GM12878 (cell line): Measurements from ENCODE around the gene RDM1. TPM values are rescaled to one million over a fixed set of nuclear protein-coding genes. Genes with fewer than 3 reads are reported as not detected.

ENCODE experiments used
- ATAC-seq: fragments of 200-7000 bp; cut with Tn5 transposase; 3 replicates; pipeline ENCODE4 v1.9.1; 2020; ENCODE audit warnings: mild to moderate bottlenecking, moderate library complexity
- BruUV-seq: library from RNA; stranded (reverse); fragments of 400-500 nt; replicated peaks from 2 replicates; lab custom pipeline; 2021; lab: Mats Ljungman, UMichigan
- CTCF ChIA-PET: fragments of 300-600 bp; sonication (Branson Sonifier 250); formaldehyde crosslinking; extraction: SDS; loops from one replicate; lab custom pipeline; 2021; ENCODE audit warnings: inconsistent platforms; lab: Yijun Ruan, JAX
- POLR2A ChIA-PET: fragments of 350-600 bp; formaldehyde crosslinking; extraction: SDS; loops from one replicate; lab custom pipeline; 2021; ENCODE audit warnings: inconsistent platforms; lab: Charles Lee
- RAD21 ChIA-PET: fragments of 300-600 bp; sonication (Branson Sonifier 250); formaldehyde crosslinking; loops from one replicate; lab custom pipeline; 2023; ENCODE audit warnings: antibody characterized with exemption; ENCODE audit not compliant: unreplicated experiment; lab: Charles Lee
- SMC1A ChIA-PET: fragments of 300-600 bp; sonication (Branson Sonifier 250); formaldehyde crosslinking; loops from one replicate; lab custom pipeline; 2023; ENCODE audit not compliant: unreplicated experiment, uncharacterized antibody; lab: Charles Lee
- DNase-seq: peaks from one replicate; pipeline ENCODE4 v3.0.0-alpha.2; 2011; ENCODE audit warnings: low read depth, low spot score
- FAIRE-seq: peaks from 3 replicates; lab custom pipeline; 2011; peaks lifted over from hg19 to GRCh38; lab: Jason Lieb, UNC
- H2AFZ ChIP-seq: 2 replicates; pipeline ENCODE4 v1.6.0; 2011; ENCODE audit warnings: low read depth, low read length, control low read depth; ENCODE audit not compliant: control insufficient read depth
- H3K27ac ChIP-seq: 2 replicates; pipeline ENCODE4 v1.5.1; 2011; ENCODE audit warnings: control low read depth; ENCODE audit not compliant: control insufficient read depth, insufficient read depth
- H3K27me3 ChIP-seq, 2 experiments: replicated peaks in 1 of 2; 2 replicates each; pipeline versions ENCODE4 v1.6.0 to v1.6.1; 2011; ENCODE audit warnings: low read length in 1 of 2; ENCODE audit not compliant: control insufficient read depth in 2 of 2, insufficient read depth in 2 of 2
- H3K36me3 ChIP-seq, 2 experiments: 2 replicates each; pipeline ENCODE4 v1.5.1; 2011; ENCODE audit warnings: low read length in 1 of 2; ENCODE audit not compliant: control insufficient read depth in 2 of 2, insufficient read depth in 2 of 2
- H3K4me1 ChIP-seq: 2 replicates; pipeline ENCODE4 v1.6.1; 2011; ENCODE audit warnings: mild to moderate bottlenecking, low read length, moderate library complexity, mixed read lengths; ENCODE audit not compliant: control insufficient read depth, insufficient read depth
- H3K4me2 ChIP-seq: 2 replicates; pipeline ENCODE4 v1.6.0; 2011; ENCODE audit warnings: control low read depth; ENCODE audit not compliant: control insufficient read depth, insufficient read depth
- H3K4me3 ChIP-seq: fragments of 200-600 bp; sonication (generic); 2 replicates; pipeline ENCODE4 v1.5.1; 2016
- H3K79me2 ChIP-seq: 2 replicates; pipeline ENCODE4 v1.6.0; 2011; ENCODE audit warnings: low read length; ENCODE audit not compliant: control insufficient read depth, insufficient read depth
- H3K9ac ChIP-seq: 2 replicates; pipeline ENCODE4 v1.8.0; 2011; ENCODE audit warnings: low read length, control low read depth, mixed read lengths; ENCODE audit not compliant: control insufficient read depth, insufficient read depth
- H3K9me3 ChIP-seq: replicated peaks from 3 replicates; pipeline ENCODE4 v1.5.1; 2011; ENCODE audit warnings: mild to moderate bottlenecking, low read length; ENCODE audit not compliant: control insufficient read depth, insufficient read depth
- H4K20me1 ChIP-seq: 2 replicates; pipeline ENCODE4 v1.6.0; 2011; ENCODE audit not compliant: control insufficient read depth, insufficient read depth
- E4F1 ChIP-seq: fragments of 450-650 bp; IDR thresholded peaks from 2 replicates; pipeline ENCODE4 v1.6.1; 2018; ENCODE audit warnings: borderline replicate concordance, mild to moderate bottlenecking; ENCODE audit not compliant: partially characterized antibody
- EZH2 ChIP-seq: IDR thresholded peaks from 2 replicates; pipeline ENCODE4 v1.6.1; 2012; ENCODE audit warnings: low read depth, mild to moderate bottlenecking, control low read depth, inconsistent platforms, low read length, borderline replicate concordance; ENCODE audit not compliant: control insufficient read depth
- FOS ChIP-seq: IDR thresholded peaks from 3 replicates; pipeline ENCODE4 v1.6.1; 2011; ENCODE audit warnings: borderline replicate concordance; ENCODE audit not compliant: insufficient read length; ENCODE audit errors: extremely low read depth
- GATAD2B ChIP-seq: fragments of 450-650 bp; conservative IDR thresholded peaks from 2 replicates; pipeline ENCODE4 v1.6.1; 2017; ENCODE audit warnings: low read depth, mild to moderate bottlenecking, moderate library complexity
- JUNB ChIP-seq: IDR thresholded peaks from 2 replicates; pipeline ENCODE4 v1.6.1; 2016; ENCODE audit warnings: antibody characterized with exemption, mild to moderate bottlenecking
- NFIC ChIP-seq: IDR thresholded peaks from 2 replicates; pipeline ENCODE4 v1.6.1; 2012; ENCODE audit warnings: low read depth, mild to moderate bottlenecking, inconsistent platforms, low read length, moderate library complexity
- NKRF ChIP-seq: fragments of 450-650 bp; conservative IDR thresholded peaks from 2 replicates; pipeline ENCODE4 v1.6.1; 2017; ENCODE audit warnings: mild to moderate bottlenecking, moderate library complexity
- NRF1 ChIP-seq: conservative IDR thresholded peaks from 2 replicates; pipeline ENCODE4 v1.6.1; 2011; ENCODE audit warnings: mild to moderate bottlenecking, low read depth, low read length, improper control_type of control experiment
- RFX5 ChIP-seq: IDR thresholded peaks from 2 replicates; pipeline ENCODE4 v1.6.1; 2011; ENCODE audit warnings: low read depth, low read length, improper control_type of control experiment
- SREBF1 ChIP-seq: IDR thresholded peaks from 2 replicates; pipeline ENCODE4 v1.6.1; 2012; ENCODE audit warnings: mild to moderate bottlenecking, low read length
- SRF ChIP-seq, 2 experiments: IDR thresholded peaks; 2 replicates each; pipeline ENCODE4 v1.6.1; 2011; ENCODE audit warnings: low read depth in 2 of 2, low read length in 2 of 2, mild to moderate bottlenecking in 1 of 2, moderate library complexity in 1 of 2
- YBX1 ChIP-seq: fragments of 450-650 bp; IDR thresholded peaks from 2 replicates; pipeline ENCODE4 v1.6.1; 2016; ENCODE audit warnings: antibody characterized with exemption
- ZNF687 ChIP-seq: fragments of 450-650 bp; IDR thresholded peaks from 2 replicates; pipeline ENCODE4 v1.6.1; 2017; ENCODE audit warnings: mild to moderate bottlenecking, moderate library complexity
- WGBS: methylation state at CpG from one replicate; pipeline ENCODE4 v1.1.6; 2016; ENCODE audit warnings: low lambda C conversion rate; ENCODE audit not compliant: insufficient replicate concordance, insufficient coverage; ENCODE audit errors: missing lambda C conversion rate; 5-methylcytosine and 5-hydroxymethylcytosine counted together
- in situ Hi-C: fragments of 300-500 bp; cut with MboI; formaldehyde crosslinking; loops from 9 replicates; pipeline ENCODE4 v1.14.3; 2018; ENCODE audit warnings: mixed read lengths
- intact Hi-C: fragments of 100-400 bp; cut with micrococcal nuclease; formaldehyde crosslinking; loops from one replicate; pipeline ENCODE4 v1.14.2; 2022; ENCODE audit not compliant: unreplicated experiment
- polyA plus RNA-seq, 11 experiments: library from polyadenylated mRNA; depleted of rRNA in 4 of 11; unstranded in 6 of 11; stranded (reverse) in 5 of 11; fragments of >200 nt; fragmentation: Nextera tagmentation in 4 of 11; fragmentation: Illumina TruSeq in 1 of 11; extraction: Ambion mirVana in 4 of 11; extraction: Trizol in 1 of 11; gene quantifications; 1 replicate in 1 of 11; 2 replicates in 10 of 11; pipeline versions ENCODE4 v1.2.1 to v1.2.3, GENCODE V29; 2011 to 2016; ENCODE audit warnings: inconsistent platforms in 2 of 11, missing spikeins in 2 of 11, low read depth in 1 of 11
- total RNA-seq, 4 experiments: library from RNA; depleted of rRNA in 3 of 4; stranded (reverse); fragments of >200 nt in 3 of 4; fragmentation: Illumina TruSeq in 1 of 4; extraction: Trizol in 1 of 4; gene quantifications; 2 replicates each; pipeline versions ENCODE4 v1.2.1 to v1.2.3, GENCODE V29; 2013 to 2021

Gene RDM1
- total and polyA plus RNA-seq, 10 of the 15 experiments (the other 5 are each of a cell fraction or from before 2014, with no cell fraction given) = 5.7 to 18.4 (median 10.7) TPM

- FAIRE-seq (no peak), ATAC-seq (no peak), DNase-seq (no peak)
- Histone ChIP-seq H4K20me1 (no peaks in the 10 kb centered on the region), H3K36me3 (no peaks in the 10 kb centered on the region), H3K9me3 (no peaks in the 10 kb centered on the region; the same call in 2 of the 3 replicates), H3K4me3 (no peak overlapping the region), H3K27ac (no peak overlapping the region), H3K79me2 (no peaks in the 10 kb centered on the region), H3K4me2 (no peak overlapping the region), H2AFZ (no peak overlapping the region), H3K4me1 (peaks cover 16% of the 10 kb centered on the region), H3K27me3 (no peaks in the 10 kb centered on the region), H3K9ac (no peak overlapping the region)
- ChIA-PET POLR2A (interaction anchor here (0.6 to 1.3 kb wide), 4 partner anchors 8 to 34 kb away, joined by 3 to 4 read pairs (median 3); partner anchors contain the start of gene CCL5), SMC1A (interaction anchor here (2.6 to 14.1 kb wide), 2 partner anchors 8 to 22 kb away, joined by 8 to 155 read pairs; partner anchors contain the start of gene CCL5), RAD21 (no interaction called here), CTCF (interaction anchor here (1.5 kb wide), 1 partner anchor 23 kb away, joined by 7 read pairs; no protein-coding TSS in a partner anchor)
- in situ Hi-C loops = no loop called here
- no TSS peak for BruUV-seq
- intact Hi-C loops = no loop called here
- 97% methylated on average over 12 of the region's 12 CpGs for WGBS
- TF ChIP-seq NRF1 (no peak), RFX5 (no peak), SREBF1 (no peak), JUNB (no peak), YBX1 (no peak), GATAD2B (no peak), EZH2 (no peak), E4F1 (no peak), NKRF (no peak), NFIC (no peak), FOS (no peak), SRF (IDR thresholded peaks at IDR 0.05; ENCODE audit: low read depth in 2 of 2, low read length in 2 of 2) (no peak), ZNF687 (no peak)
Observed at GRCh38 chr17:35872196-35872980, 58.2 kb downstream of the RDM1 start.
